Superior temporal gyrus (tissue), 1 donor: ENCODE results near the gene NSMCE1.

Experiments used
- DNase-seq: peaks from one replicate; pipeline ENCODE4 v3.0.0-alpha.2; 2016; ENCODE audit errors: extremely low spot score

Gene NSMCE1

GRCh38 chr16:27268376-27269299 lies at the start of gene NSMCE1:
Gene NSMCE1, minus strand, starts transcription at chr16:27268772. Its CDS starts 11,202 bp downstream, at chr16:27257570.
- peak; percentile 98 for DNase-seq

- DNase-seq, result no peak
Observed at GRCh38 chr16:27317738-27318391, 49.3 kb upstream of the NSMCE1 start.

GRCh38 chr16:27317320-27317719 lies 48.7 kb upstream of the NSMCE1 start:
- DNase-seq, result no peak

GRCh38 chr16:27316038-27316680 lies 47.6 kb upstream of the NSMCE1 start:
- no peak for DNase-seq

GRCh38 chr16:27315333-27316037 lies 46.9 kb upstream of the NSMCE1 start:
- DNase-seq, result no peak

GRCh38 chr16:27314986-27315332 lies 46.4 kb upstream of the NSMCE1 start:
- DNase-seq, result no peak

- no peak for DNase-seq
Observed at GRCh38 chr16:27314161-27314723, 45.7 kb upstream of the NSMCE1 start.

- DNase-seq, result no peak
Observed at GRCh38 chr16:27313422-27314160, 45.0 kb upstream of the NSMCE1 start, which contains the start of gene IL4R. Gene IL4R, plus strand, starts transcription at chr16:27313974. Its CDS starts 26,230 bp downstream, at chr16:27340204.

GRCh38 chr16:27312580-27313421 lies 44.2 kb upstream of the NSMCE1 start:
- DNase-seq, result no peak

- DNase-seq, result no peak
Observed at GRCh38 chr16:27311897-27312303, 43.3 kb upstream of the NSMCE1 start.

GRCh38 chr16:27311448-27311830 lies 42.9 kb upstream of the NSMCE1 start:
- no peak for DNase-seq

- no peak for DNase-seq
Observed at GRCh38 chr16:27310576-27311447, 42.2 kb upstream of the NSMCE1 start.

GRCh38 chr16:27308792-27309191 lies 40.2 kb upstream of the NSMCE1 start:
- DNase-seq, result no peak

- DNase-seq, result no peak
Observed at GRCh38 chr16:27305839-27306442, 37.4 kb upstream of the NSMCE1 start.

- DNase-seq, result no peak
Observed at GRCh38 chr16:27304881-27305745, 36.5 kb upstream of the NSMCE1 start.

GRCh38 chr16:27304102-27304501 lies 35.5 kb upstream of the NSMCE1 start:
- DNase-seq, result no peak
